Bronchial epithelial cell (primary cell): ENCODE data around the gene TCOF1. TPM values are rescaled to one million over a fixed set of nuclear protein-coding genes. Genes with fewer than 3 reads are reported as not detected.

ENCODE experiments used
- DNase-seq: peaks from one replicate; pipeline ENCODE4 v3.0.0-alpha.2; 2010; ENCODE audit warnings: low read depth
- FAIRE-seq: peaks from 2 replicates; lab custom pipeline; 2011; peaks lifted over from hg19 to GRCh38; lab: Jason Lieb, UNC
- H3K27me3 ChIP-seq: 2 replicates; pipeline ENCODE4 v1.5.1; 2011; ENCODE audit warnings: low read length; ENCODE audit not compliant: control insufficient read depth, insufficient read depth
- H3K36me3 ChIP-seq: 2 replicates; pipeline ENCODE4 v1.5.1; 2011; ENCODE audit warnings: low read length; ENCODE audit not compliant: control insufficient read depth, insufficient read depth
- H3K4me3 ChIP-seq: 2 replicates; pipeline ENCODE4 v1.5.1; 2011; ENCODE audit warnings: mild to moderate bottlenecking, low read depth, low read length, control low read depth
- CTCF ChIP-seq: IDR thresholded peaks from 2 replicates; pipeline ENCODE4 v1.5.1; 2011; ENCODE audit warnings: mild to moderate bottlenecking, moderate library complexity, low read length, control low read depth, inconsistent platforms; ENCODE audit not compliant: insufficient read depth, severe bottlenecking
- total RNA-seq: library from RNA; depleted of rRNA; stranded (reverse); fragments of >200 nt; gene quantifications from 2 replicates; pipeline ENCODE4 v1.2.1, GENCODE V29; 2014

TCOF1 gene
- total RNA-seq, 1 donor from 2014 or later, result 9.0 TPM

GRCh38 chr5:150329881-150330876 lies 27.3 kb upstream of the TCOF1 start:
- no peak overlapping the region for H3K4me3 ChIP-seq
- no peaks in the 10 kb centered on the region for H3K36me3 ChIP-seq
- DNase-seq (no peak), FAIRE-seq (peak; percentile 7)
- no peaks in the 10 kb centered on the region for H3K27me3 ChIP-seq
- TF ChIP-seq CTCF, result no peak

GRCh38 chr5:150333400-150333799 lies 24.1 kb upstream of the TCOF1 start:
- DNase-seq (no peak), FAIRE-seq (no peak)
- no peaks in the 10 kb centered on the region for H3K27me3 ChIP-seq
- H3K36me3 ChIP-seq, result no peaks in the 10 kb centered on the region
- TF ChIP-seq CTCF, result no peak
- H3K4me3 ChIP-seq, result no peak overlapping the region

GRCh38 chr5:150335778-150336177 lies 21.7 kb upstream of the TCOF1 start:
- no peak for DNase-seq
- Histone ChIP-seq H3K36me3 (no peaks in the 10 kb centered on the region), H3K4me3 (no peak overlapping the region), H3K27me3 (no peaks in the 10 kb centered on the region)
- FAIRE-seq, result no peak
- TF ChIP-seq CTCF, result no peak

GRCh38 chr5:150338546-150338945 lies 19.0 kb upstream of the TCOF1 start:
- Histone ChIP-seq H3K4me3 (no peak overlapping the region), H3K27me3 (no peaks in the 10 kb centered on the region), H3K36me3 (no peaks in the 10 kb centered on the region)
- DNase-seq (no peak), FAIRE-seq (no peak)
- no peak for TF ChIP-seq CTCF

GRCh38 chr5:150339165-150339564 lies 18.3 kb upstream of the TCOF1 start:
- FAIRE-seq (no peak), DNase-seq (no peak)
- Histone ChIP-seq H3K36me3 (no peaks in the 10 kb centered on the region), H3K4me3 (no peak overlapping the region), H3K27me3 (no peaks in the 10 kb centered on the region)
- TF ChIP-seq CTCF, result no peak
